SK-N-MC (cell line): ENCODE data around the gene NIT2.
A peak's percentile ranks its signal among the peaks of the same experiment; 100 is the strongest.

Experiments used
- DNase-seq: peaks from one replicate; pipeline ENCODE4 v3.0.0-alpha.2; 2011; ENCODE audit warnings: low read depth, low spot score
- H3K27ac ChIP-seq: fragments of 200-600 bp; sonication (generic); 2 replicates; pipeline ENCODE4 v1.5.1; 2016; ENCODE audit warnings: mixed run types
- H3K36me3 ChIP-seq: fragments of 200-600 bp; sonication (generic); 2 replicates; pipeline ENCODE4 v1.6.1; 2017; ENCODE audit warnings: antibody characterized with exemption, low read length, mixed read lengths; ENCODE audit not compliant: insufficient read depth
- H3K4me3 ChIP-seq: fragments of 200-600 bp; sonication (generic); 2 replicates; pipeline ENCODE4 v1.5.1; 2016
- H3K9ac ChIP-seq: fragments of 200-600 bp; sonication (generic); 2 replicates; pipeline ENCODE4 v1.8.0; 2017; ENCODE audit warnings: mixed run types, mixed read lengths; ENCODE audit not compliant: insufficient read length
- H3K9me3 ChIP-seq: fragments of 200-600 bp; sonication (generic); 2 replicates; pipeline ENCODE4 v1.6.1; 2017; ENCODE audit warnings: low read depth, mild to moderate bottlenecking, antibody characterized with exemption, low read length, moderate library complexity, mixed read lengths
- EZH2 ChIP-seq: fragments of 200-600 bp; sonication (generic); IDR thresholded peaks from one replicate; pipeline ENCODE4 v1.6.1; 2017; ENCODE audit warnings: antibody characterized with exemption
- FOXP2 ChIP-seq: optimal IDR thresholded peaks from 2 replicates; pipeline ENCODE3; 2011; ENCODE audit warnings: mild to moderate bottlenecking, moderate library complexity; ENCODE audit not compliant: insufficient read depth; ENCODE audit errors: extremely low read length, control extremely low read depth
- POLR2AphosphoS5 ChIP-seq: IDR thresholded peaks from 2 replicates; pipeline ENCODE4 v1.6.1; 2012; ENCODE audit warnings: mild to moderate bottlenecking, low read depth, low read length, borderline replicate concordance

The NIT2 gene

DNA sequence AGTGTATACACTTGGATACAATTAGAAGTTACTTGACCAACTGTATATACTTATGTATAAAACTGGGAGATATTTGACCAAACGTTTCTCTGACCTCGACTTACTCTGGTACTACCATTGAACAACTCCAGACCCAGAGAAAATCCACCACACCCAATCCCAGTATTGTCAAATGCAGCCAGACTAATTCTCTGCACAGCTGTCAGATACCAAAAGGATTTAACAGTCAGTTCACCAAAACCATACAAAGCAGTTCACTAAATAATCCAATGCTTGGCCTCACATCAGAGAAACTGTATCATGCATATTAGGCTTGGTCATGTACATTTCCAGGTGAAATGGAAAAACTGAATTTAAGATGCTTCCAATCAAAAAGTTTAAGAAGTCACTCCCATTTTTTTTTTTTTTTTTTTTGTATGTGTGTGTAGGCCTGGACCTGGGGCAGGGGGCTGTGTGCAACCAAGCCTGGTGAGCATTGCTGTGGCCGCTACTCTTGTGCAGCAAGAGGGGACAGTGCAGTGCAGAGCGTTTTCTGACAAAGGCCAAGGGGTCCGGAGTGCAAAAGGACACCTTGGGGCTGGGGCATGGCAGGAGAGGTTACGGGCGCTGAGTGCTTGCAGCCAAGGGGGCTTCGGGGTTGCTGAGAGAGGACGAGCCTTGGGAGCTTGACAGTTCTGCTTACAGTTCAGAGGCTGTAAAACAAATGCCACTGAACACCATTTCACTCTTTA, 64.9 kb downstream of the NIT2 start:
- Histone ChIP-seq H3K9ac (peak overlapping the region; percentile 77), H3K27ac (no peak overlapping the region), H3K36me3 (0 out of 2 replicates have a peak, but pooled peaks cover 3% of the 10 kb centered on the region), H3K9me3 (no peaks in the 10 kb centered on the region), H3K4me3 (peak overlapping the region; percentile 83)
- DNase-seq, result no peak
- no peak for TF ChIP-seq POLR2AphosphoS5
- no peak for TF ChIP-seq FOXP2
- no peak for TF ChIP-seq EZH2

DNA sequence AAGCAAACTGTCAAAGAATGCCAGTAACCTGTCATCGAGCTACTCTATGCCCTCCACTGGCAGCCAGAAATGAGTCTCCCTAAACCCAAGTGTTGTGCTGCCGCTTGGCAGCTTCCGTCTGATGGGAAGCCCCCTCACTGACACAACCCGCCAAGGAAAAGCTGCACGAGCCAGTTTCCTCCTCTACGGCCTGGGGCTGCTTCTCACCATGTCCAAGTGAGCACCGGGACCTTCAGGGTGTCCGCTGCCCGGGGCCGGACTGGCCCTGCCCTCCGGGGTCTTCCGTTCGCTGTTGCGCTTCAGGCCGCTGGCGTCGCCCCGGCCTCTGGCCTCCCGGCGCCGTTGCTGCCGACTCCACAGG, 65.8 kb downstream of the NIT2 start:
- H3K36me3 ChIP-seq, result 0 out of 2 replicates have a peak, but pooled peaks cover 3% of the 10 kb centered on the region
- no peak for DNase-seq
- H3K9me3 ChIP-seq, result no peaks in the 10 kb centered on the region
- no peak overlapping the region for H3K27ac ChIP-seq
- H3K4me3 ChIP-seq, result peak overlapping the region; percentile 83
- peak overlapping the region; percentile 77 for H3K9ac ChIP-seq
- TF ChIP-seq EZH2, result no peak
- no peak for TF ChIP-seq FOXP2
- no peak for TF ChIP-seq POLR2AphosphoS5

DNA sequence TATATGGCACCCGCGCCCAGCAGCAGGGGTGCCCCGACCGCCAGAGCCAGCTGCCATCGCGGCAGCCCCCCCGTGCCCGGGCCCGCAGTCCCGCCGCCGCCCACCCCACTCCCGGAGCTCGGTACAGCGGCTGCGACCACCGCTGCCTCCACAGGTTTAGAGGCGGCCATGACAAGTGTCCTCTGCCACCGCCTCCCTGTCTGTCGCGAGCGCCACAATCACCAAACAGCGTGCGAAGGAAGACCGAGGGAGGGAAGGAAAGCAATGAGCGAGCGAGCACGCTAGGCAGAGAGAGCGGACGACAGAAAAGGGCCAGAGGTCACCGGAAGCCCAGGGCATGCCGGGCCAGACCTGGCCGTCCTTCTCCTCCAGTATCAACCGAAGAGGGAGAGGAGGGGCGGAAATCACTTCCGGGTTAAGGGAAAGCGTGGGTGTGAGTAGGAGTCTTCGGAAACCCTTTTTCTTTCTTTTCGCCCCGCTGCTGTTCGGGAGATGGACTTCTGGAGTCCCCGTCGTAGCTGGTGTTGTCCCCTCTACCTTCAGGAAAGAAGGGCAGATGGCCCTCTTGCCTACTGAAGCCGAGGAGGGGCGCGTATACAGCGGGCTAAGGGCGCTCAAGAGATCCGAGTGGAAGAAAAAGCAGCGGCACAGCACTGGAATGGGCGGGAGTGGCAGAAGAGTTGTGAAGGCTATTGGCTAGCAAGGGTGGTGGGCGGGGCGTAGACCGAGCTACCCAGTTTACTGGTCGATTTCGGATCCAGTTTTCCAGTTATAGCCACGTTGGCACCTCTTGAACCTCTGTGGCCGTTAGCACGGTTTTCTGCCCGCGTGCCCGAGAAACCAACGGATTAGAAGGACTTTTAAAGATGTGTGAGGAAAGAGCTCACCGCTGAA, 66.5 kb downstream of the NIT2 start, which contains the start of the genes LNP1 and TOMM70:
LNP1 (plus strand) TSS at position 760 of the 894 bp plus-strand sequence. CDS start 28,191 bp downstream, outside the sequence.
TOMM70 (minus strand) TSS at position 310 of the 894 bp plus-strand sequence; CDS start at position 170, 140 bp downstream.
- Histone ChIP-seq H3K27ac (peak within 1 kb of the TSS; percentile 92), H3K36me3 (0 out of 2 replicates have a peak, but pooled peaks cover 3% of the 10 kb centered on the region), H3K9ac (peak within 1 kb of the TSS; percentile 77), H3K4me3 (peak within 1 kb of the TSS; percentile 83), H3K9me3 (no peaks in the 10 kb centered on the region)
- DNase-seq, result peak; percentile 86
- TF ChIP-seq EZH2, result no peak
- TF ChIP-seq FOXP2, result peak; percentile 70
- TF ChIP-seq POLR2AphosphoS5, result peak; percentile 97

- H3K9me3 ChIP-seq, result no peaks in the 10 kb centered on the region
- peak overlapping the region; percentile 77 for H3K9ac ChIP-seq
- peak overlapping the region; percentile 83 for H3K4me3 ChIP-seq
- TF ChIP-seq POLR2AphosphoS5, result no peak
- TF ChIP-seq FOXP2, result no peak
- TF ChIP-seq EZH2, result no peak
- H3K27ac ChIP-seq, result peak overlapping the region; percentile 92
- peak; percentile 48 for DNase-seq
- 0 out of 2 replicates have a peak, but pooled peaks cover 3% of the 10 kb centered on the region for H3K36me3 ChIP-seq
These were observed 67.1 kb downstream of the NIT2 start for GRCh38 chr3:100401674-100402041.

DNA sequence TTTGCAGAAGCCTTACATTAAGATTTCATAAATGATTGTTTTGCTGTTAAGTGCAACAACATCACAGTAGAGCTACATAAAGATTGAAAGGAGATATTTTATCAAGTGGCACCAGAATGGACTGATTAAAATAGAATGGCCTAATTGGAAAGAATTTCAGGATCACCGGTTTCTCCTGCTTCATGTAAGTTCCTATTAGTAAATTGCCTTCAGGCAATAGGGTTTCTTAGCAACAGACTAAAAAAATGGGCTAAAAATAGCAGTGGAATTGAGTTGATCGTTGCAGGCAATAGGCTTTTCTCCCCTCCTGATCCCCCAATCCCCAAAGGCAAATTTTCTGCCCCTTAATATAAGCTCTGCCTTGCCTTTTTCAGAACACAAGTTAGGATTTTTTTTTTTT, 67.7 kb downstream of the NIT2 start:
- peak overlapping the region; percentile 77 for H3K9ac ChIP-seq
- H3K4me3 ChIP-seq, result peak overlapping the region; percentile 83
- H3K36me3 ChIP-seq, result 0 out of 2 replicates have a peak, but pooled peaks cover 3% of the 10 kb centered on the region
- TF ChIP-seq POLR2AphosphoS5 (peak; percentile 42), FOXP2 (no peak)
- peak overlapping the region; percentile 92 for H3K27ac ChIP-seq
- H3K9me3 ChIP-seq, result no peaks in the 10 kb centered on the region
- DNase-seq, result peak; percentile 87

DNA sequence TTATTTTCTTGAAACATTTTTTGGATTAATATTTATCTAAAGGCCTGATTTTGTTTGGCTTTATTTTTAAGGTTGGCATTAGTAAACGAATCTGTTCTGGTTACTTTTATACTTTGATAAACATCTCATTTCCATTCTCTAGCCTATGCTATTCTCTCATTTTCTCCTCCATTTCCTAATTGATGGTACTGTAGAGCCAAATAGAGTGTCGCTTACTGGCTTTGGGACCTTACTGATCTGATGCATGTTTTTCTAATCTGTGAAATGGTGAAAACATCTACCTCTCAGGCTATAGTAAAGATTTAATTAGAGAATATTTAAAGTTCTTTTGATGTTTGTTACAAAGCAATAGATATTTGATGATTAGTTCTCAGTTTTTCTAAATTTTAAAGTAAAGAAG, 68.3 kb downstream of the NIT2 start:
- no peak for DNase-seq
- Histone ChIP-seq H3K4me3 (peak overlapping the region; percentile 83), H3K36me3 (0 out of 2 replicates have a peak, but pooled peaks cover under 1% of the 10 kb centered on the region), H3K9me3 (no peaks in the 10 kb centered on the region), H3K9ac (peak overlapping the region; percentile 77), H3K27ac (peak overlapping the region; percentile 92)
- TF ChIP-seq EZH2 (no peak), FOXP2 (no peak), POLR2AphosphoS5 (no peak)

- Histone ChIP-seq H3K27ac (peak overlapping the region; percentile 92), H3K36me3 (no peaks in the 10 kb centered on the region), H3K9me3 (no peaks in the 10 kb centered on the region), H3K9ac (no peak overlapping the region), H3K4me3 (peak overlapping the region; percentile 83)
- TF ChIP-seq POLR2AphosphoS5, result peak; percentile 63; the same call in 1 of the 2 replicates
- no peak for TF ChIP-seq FOXP2
- TF ChIP-seq EZH2, result no peak
- DNase-seq, result peak; percentile 30
These were observed 69.0 kb downstream of the NIT2 start for GRCh38 chr3:100403362-100404249.
